Tibial nerve (tissue), 4 donors: ENCODE measurements around the gene SDCCAG8. TPM values are rescaled to one million over a fixed set of nuclear protein-coding genes. Genes with fewer than 3 reads are reported as not detected.

Experiments used
- DNase-seq, 2 donors: peaks; one replicate each; pipeline ENCODE4 v3.0.0-alpha.2; 2019; ENCODE audit warnings: low spot score in 2 of 2
- H3K27ac ChIP-seq, 4 donors: fragments of 200-600 bp; sonication (generic) in 3 of 4; one replicate each; pipeline ENCODE4 v1.5.1; 2017 to 2019; ENCODE audit warnings: mild to moderate bottlenecking in 1 of 4
- H3K27me3 ChIP-seq, 2 donors: fragments of 200-600 bp; sonication (generic) in 1 of 2; one replicate each; pipeline versions ENCODE4 v1.5.1 to v1.6.0; 2017 to 2019
- H3K36me3 ChIP-seq, 3 donors: fragments of 200-600 bp; sonication (generic); one replicate each; pipeline ENCODE4 v1.5.1; 2018 to 2019
- H3K4me1 ChIP-seq, 4 donors: fragments of 200-600 bp; sonication (generic) in 3 of 4; one replicate each; pipeline ENCODE4 v1.5.1; 2017 to 2019
- H3K4me3 ChIP-seq, 4 donors: fragments of 200-600 bp; sonication (generic) in 3 of 4; one replicate each; pipeline ENCODE4 v1.5.1; 2017 to 2019; ENCODE audit warnings: mild to moderate bottlenecking in 1 of 4, moderate library complexity in 1 of 4
- H3K9me3 ChIP-seq, 4 donors: fragments of 200-600 bp; sonication (generic) in 3 of 4; one replicate each; pipeline ENCODE4 v1.5.1; 2017 to 2019
- CTCF ChIP-seq, 5 experiments: fragments of 200-600 bp in 3 of 5; fragments of 450-650 bp in 2 of 5; sonication (generic) in 3 of 5; IDR thresholded peaks; one replicate each; pipeline ENCODE4 v1.5.1; 2016 to 2019; ENCODE audit warnings: antibody characterized with exemption in 5 of 5, mild to moderate bottlenecking in 3 of 5, moderate library complexity in 2 of 5
- EP300 ChIP-seq, 2 donors: sonication (generic); formaldehyde crosslinking; IDR thresholded peaks; one replicate each; pipeline ENCODE4 v1.6.1; 2017; ENCODE audit warnings: antibody characterized with exemption in 2 of 2, mild to moderate bottlenecking in 1 of 2
- POLR2A ChIP-seq, 2 donors: fragments of 450-650 bp; IDR thresholded peaks; one replicate each; pipeline ENCODE4 v1.6.1; 2017; ENCODE audit warnings: antibody characterized with exemption in 2 of 2, mild to moderate bottlenecking in 2 of 2, moderate library complexity in 2 of 2
- WGBS, 2 donors: methylation state at CpG; one replicate each; pipeline ENCODE4 v1.1.5; 2018; 5-methylcytosine and 5-hydroxymethylcytosine counted together
- total RNA-seq, 4 donors: library from RNA; depleted of rRNA; stranded (reverse); fragments of >200 nt; gene quantifications; one replicate each; pipeline ENCODE4 v1.1.0, GENCODE V29; 2016

The SDCCAG8 gene
- total RNA-seq, 4 donors from 2014 or later: 39.0 to 86.5 (median 56.0) TPM

- no peak for TF ChIP-seq CTCF (IDR thresholded peaks at IDR 0.05)
- no peak for TF ChIP-seq POLR2A (IDR thresholded peaks at IDR 0.05)
- TF ChIP-seq EP300 (IDR thresholded peaks at IDR 0.05): no peak
Measured at GRCh38 chr1:243294723-243295121, 38.9 kb downstream of the SDCCAG8 start.

GRCh38 chr1:243299069-243299468 lies 43.2 kb downstream of the SDCCAG8 start:
- Histone ChIP-seq H3K4me1 (no peaks in the 10 kb centered on the region), H3K4me3 (no peak overlapping the region), H3K27me3 (no peaks in the 10 kb centered on the region), H3K36me3 (peaks cover 0 to 81% (median 0%) of the 10 kb centered on the region in 3 donors), H3K27ac (no peak overlapping the region), H3K9me3 (peaks cover 0 to 11% (median 0%) of the 10 kb centered on the region in 4 donors)
- TF ChIP-seq CTCF (IDR thresholded peaks at IDR 0.05) (no peak), POLR2A (IDR thresholded peaks at IDR 0.05) (no peak), EP300 (IDR thresholded peaks at IDR 0.05) (no peak)
- WGBS, 2 donors: 93 to 100% methylated on average over 1 of the region's 1 CpG
- no peak for DNase-seq

More at GRCh38 chr1:243294723-243295121, 38.9 kb downstream of the SDCCAG8 start:
- WGBS, 2 donors: 77 to 82% methylated on average over 3 of the region's 3 CpGs
- H3K36me3 ChIP-seq: peaks cover 0 to 86% (median 0%) of the 10 kb centered on the region in 3 donors
- H3K27ac ChIP-seq: no peak overlapping the region
- no peaks in the 10 kb centered on the region for H3K4me1 ChIP-seq
- no peak overlapping the region for H3K4me3 ChIP-seq
- H3K9me3 ChIP-seq: peaks cover 0 to 19% (median 4%) of the 10 kb centered on the region in 4 donors
- DNase-seq: no peak
- H3K27me3 ChIP-seq: no peaks in the 10 kb centered on the region

- no peaks in the 10 kb centered on the region for H3K27me3 ChIP-seq
- no peak for DNase-seq
- peaks cover 0 to 6% (median 0%) of the 10 kb centered on the region in 4 donors for H3K9me3 ChIP-seq
- no peak overlapping the region for H3K27ac ChIP-seq
- no peak for TF ChIP-seq CTCF (IDR thresholded peaks at IDR 0.05)
- H3K4me3 ChIP-seq: no peak overlapping the region
- WGBS, 2 donors: 94 to 98% methylated on average over 2 of the region's 2 CpGs
- peaks cover 0 to 71% (median 0%) of the 10 kb centered on the region in 3 donors for H3K36me3 ChIP-seq
- no peaks in the 10 kb centered on the region for H3K4me1 ChIP-seq
Measured at GRCh38 chr1:243301059-243301458, 45.2 kb downstream of the SDCCAG8 start.

GRCh38 chr1:243311809-243312208 lies 56.0 kb downstream of the SDCCAG8 start:
- no peak overlapping the region for H3K27ac ChIP-seq
- no peak for DNase-seq
- H3K9me3 ChIP-seq: no peaks in the 10 kb centered on the region
- H3K4me1 ChIP-seq: peaks cover 0 to 41% (median 8%) of the 10 kb centered on the region in 4 donors
- H3K4me3 ChIP-seq: no peak overlapping the region
- peaks cover 0 to 22% (median 0%) of the 10 kb centered on the region in 3 donors for H3K36me3 ChIP-seq
- no peak for TF ChIP-seq CTCF (IDR thresholded peaks at IDR 0.05)
- 93 to 100% methylated on average over 1 of the region's 1 CpG for WGBS, 2 donors
- H3K27me3 ChIP-seq: no peaks in the 10 kb centered on the region

- WGBS, 2 donors: 54 to 67% methylated on average over 5 of the region's 5 CpGs
- no peak for DNase-seq
- Histone ChIP-seq H3K4me1 (peaks cover 0 to 41% (median 8%) of the 10 kb centered on the region in 4 donors), H3K27me3 (no peaks in the 10 kb centered on the region), H3K36me3 (peaks cover 0 to 26% (median 0%) of the 10 kb centered on the region in 3 donors), H3K9me3 (no peaks in the 10 kb centered on the region), H3K4me3 (no peak overlapping the region), H3K27ac (peak overlapping the region in 2 of 4 donors; percentile 5 to 29)
- no peak for TF ChIP-seq POLR2A (IDR thresholded peaks at IDR 0.05)
- TF ChIP-seq EP300 (IDR thresholded peaks at IDR 0.05): no peak
- no peak for TF ChIP-seq CTCF (IDR thresholded peaks at IDR 0.05)
Measured at GRCh38 chr1:243312952-243313634, 57.3 kb downstream of the SDCCAG8 start.
